ENCODE data around the gene PIP4K2A.

The PIP4K2A gene

DNA sequence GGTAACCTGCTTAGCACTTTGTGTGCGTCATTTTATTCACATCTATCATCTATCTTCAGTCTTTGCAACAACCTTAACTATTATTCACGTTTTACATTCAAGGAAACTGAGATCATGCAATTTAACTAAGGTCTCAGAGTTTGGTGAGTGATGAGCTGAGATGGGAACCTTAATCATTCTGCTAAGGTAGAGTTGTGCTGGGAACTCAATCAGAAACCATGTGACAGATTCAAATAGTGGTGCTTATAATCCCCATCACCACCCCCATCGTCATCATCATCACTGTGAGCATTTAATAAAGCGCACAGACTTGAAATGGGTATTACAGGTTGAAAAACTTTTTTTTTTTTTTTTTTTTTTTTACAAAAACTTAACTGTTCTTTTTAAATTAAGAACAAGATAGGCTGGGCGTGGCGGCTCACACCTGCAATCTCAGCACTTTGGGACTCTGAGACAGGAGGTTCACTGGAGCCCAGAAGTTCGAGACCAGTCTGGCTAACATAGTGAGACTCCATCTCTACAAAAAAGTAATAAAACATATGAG lies 160.9 kb downstream of the PIP4K2A start (continued):
- TF ChIP-seq PPARA (CRISPR knock-in tag; IDR thresholded peaks at IDR 0.05; ENCODE audit: borderline replicate concordance) (no peak), ZFP30 (CRISPR knock-in tag; IDR thresholded peaks at IDR 0.05) (no peak)

DNA sequence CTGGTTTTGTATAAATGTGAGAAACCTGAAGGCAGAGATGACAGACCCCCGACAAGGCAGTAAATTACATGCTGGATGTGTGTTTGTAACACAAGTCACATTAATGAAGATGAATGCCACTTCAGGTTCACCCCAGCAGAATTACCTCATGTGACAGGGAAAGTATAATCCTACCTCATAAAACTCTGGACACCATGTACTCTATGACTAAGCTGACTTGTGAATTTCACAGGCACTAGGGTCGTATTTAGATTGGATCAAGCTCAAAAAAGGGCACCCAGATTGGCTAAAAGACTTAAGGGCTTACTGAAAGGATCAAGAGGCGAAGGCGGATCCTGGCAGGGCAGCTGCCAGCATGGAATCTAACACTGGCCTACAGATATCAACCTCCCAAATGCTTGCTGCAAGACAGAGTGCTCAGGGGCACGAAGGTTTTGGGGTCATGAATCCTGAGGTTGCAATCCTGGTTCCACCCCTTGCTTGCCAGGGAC lies 161.4 kb downstream of the PIP4K2A start:
- ATAC-seq: no peak
- TF ChIP-seq SNAI2 (CRISPR knock-in tag; IDR thresholded peaks at IDR 0.05): no peak
- TF ChIP-seq, protein P1, sequence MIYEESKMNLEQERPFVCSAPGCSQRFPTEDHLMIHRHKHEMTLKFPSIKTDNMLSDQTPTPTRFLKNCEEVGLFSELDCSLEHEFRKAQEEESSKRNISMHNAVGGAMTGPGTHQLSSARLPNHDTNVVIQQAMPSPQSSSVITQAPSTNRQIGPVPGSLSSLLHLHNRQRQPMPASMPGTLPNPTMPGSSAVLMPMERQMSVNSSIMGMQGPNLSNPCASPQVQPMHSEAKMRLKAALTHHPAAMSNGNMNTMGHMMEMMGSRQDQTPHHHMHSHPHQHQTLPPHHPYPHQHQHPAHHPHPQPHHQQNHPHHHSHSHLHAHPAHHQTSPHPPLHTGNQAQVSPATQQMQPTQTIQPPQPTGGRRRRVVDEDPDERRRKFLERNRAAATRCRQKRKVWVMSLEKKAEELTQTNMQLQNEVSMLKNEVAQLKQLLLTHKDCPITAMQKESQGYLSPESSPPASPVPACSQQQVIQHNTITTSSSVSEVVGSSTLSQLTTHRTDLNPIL (CRISPR knock-in tag; IDR thresholded peaks at IDR 0.05; ENCODE audit: low read depth): no peak
- TF ChIP-seq GLIS3 (CRISPR knock-in tag; IDR thresholded peaks at IDR 0.05): no peak
- TF ChIP-seq CSDC2 (CRISPR knock-in tag; IDR thresholded peaks at IDR 0.05): no peak
- no peak for TF ChIP-seq TCF4 (CRISPR knock-in tag; IDR thresholded peaks at IDR 0.05; ENCODE audit: borderline replicate concordance)

DNA sequence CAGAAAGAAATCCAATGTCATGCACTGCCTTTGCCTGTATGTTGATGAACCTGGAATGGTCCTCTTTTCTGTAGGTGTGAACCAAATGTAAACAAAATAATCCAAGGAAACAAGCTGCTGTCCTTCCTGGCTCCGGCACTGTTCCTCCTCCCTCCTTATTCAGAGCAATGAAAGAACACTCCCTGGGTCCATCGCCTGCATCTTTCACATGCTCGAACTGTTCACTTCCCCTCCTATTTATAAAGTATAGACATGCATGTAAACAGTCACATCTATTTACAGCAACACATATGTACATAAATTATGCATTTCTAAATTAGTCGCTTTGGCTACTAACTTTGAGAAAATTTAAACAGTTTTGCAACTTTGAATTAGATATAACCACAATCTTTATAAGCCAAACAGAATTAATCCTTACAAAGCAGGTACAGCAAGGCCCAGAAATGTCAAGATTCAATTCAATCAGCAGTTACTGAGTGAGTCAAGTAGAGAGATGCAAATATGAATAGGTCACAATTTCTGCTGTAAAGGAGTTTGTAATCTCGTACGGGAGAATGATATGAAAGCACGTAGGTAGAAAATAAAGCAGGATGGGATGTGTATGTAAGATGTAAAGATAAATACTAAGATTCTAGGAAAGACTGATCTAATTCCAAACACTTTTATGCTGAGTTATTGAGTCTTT lies 162.6 kb downstream of the PIP4K2A start:
- ATAC-seq: no peak
- TF ChIP-seq ESRRG (CRISPR knock-in tag; IDR thresholded peaks at IDR 0.05) (no peak), ZFP30 (CRISPR knock-in tag; IDR thresholded peaks at IDR 0.05) (no peak), ZNF70 (CRISPR knock-in tag; IDR thresholded peaks at IDR 0.05) (no peak), CSDC2 (CRISPR knock-in tag; IDR thresholded peaks at IDR 0.05) (no peak), ZNF8 (CRISPR knock-in tag; IDR thresholded peaks at IDR 0.05) (no peak), ARNTL (CRISPR knock-in tag; IDR thresholded peaks at IDR 0.05; ENCODE audit: borderline replicate concordance, low read depth) (no peak), GLIS3 (CRISPR knock-in tag; IDR thresholded peaks at IDR 0.05) (no peak), PPARA (CRISPR knock-in tag; IDR thresholded peaks at IDR 0.05; ENCODE audit: borderline replicate concordance) (no peak), TCF4 (CRISPR knock-in tag; IDR thresholded peaks at IDR 0.05; ENCODE audit: borderline replicate concordance) (no peak), BACH2 (CRISPR knock-in tag; IDR thresholded peaks at IDR 0.05; ENCODE audit: borderline replicate concordance) (no peak), TOX (CRISPR knock-in tag; IDR thresholded peaks at IDR 0.05; ENCODE audit: borderline replicate concordance) (no peak)
- TF ChIP-seq, protein P2, sequence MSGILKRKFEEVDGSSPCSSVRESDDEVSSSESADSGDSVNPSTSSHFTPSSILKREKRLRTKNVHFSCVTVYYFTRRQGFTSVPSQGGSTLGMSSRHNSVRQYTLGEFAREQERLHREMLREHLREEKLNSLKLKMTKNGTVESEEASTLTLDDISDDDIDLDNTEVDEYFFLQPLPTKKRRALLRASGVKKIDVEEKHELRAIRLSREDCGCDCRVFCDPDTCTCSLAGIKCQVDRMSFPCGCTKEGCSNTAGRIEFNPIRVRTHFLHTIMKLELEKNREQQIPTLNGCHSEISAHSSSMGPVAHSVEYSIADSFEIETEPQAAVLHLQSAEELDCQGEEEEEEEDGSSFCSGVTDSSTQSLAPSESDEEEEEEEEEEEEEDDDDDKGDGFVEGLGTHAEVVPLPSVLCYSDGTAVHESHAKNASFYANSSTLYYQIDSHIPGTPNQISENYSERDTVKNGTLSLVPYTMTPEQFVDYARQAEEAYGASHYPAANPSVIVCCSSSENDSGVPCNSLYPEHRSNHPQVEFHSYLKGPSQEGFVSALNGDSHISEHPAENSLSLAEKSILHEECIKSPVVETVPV (CRISPR knock-in tag; IDR thresholded peaks at IDR 0.05): no peak
- TF ChIP-seq, protein P3, sequence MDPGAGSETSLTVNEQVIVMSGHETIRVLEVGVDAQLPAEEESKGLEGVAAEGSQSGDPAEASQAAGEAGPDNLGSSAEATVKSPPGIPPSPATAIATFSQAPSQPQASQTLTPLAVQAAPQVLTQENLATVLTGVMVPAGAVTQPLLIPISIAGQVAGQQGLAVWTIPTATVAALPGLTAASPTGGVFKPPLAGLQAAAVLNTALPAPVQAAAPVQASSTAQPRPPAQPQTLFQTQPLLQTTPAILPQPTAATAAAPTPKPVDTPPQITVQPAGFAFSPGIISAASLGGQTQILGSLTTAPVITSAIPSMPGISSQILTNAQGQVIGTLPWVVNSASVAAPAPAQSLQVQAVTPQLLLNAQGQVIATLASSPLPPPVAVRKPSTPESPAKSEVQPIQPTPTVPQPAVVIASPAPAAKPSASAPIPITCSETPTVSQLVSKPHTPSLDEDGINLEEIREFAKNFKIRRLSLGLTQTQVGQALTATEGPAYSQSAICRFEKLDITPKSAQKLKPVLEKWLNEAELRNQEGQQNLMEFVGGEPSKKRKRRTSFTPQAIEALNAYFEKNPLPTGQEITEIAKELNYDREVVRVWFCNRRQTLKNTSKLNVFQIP (CRISPR knock-in tag; IDR thresholded peaks at IDR 0.05; ENCODE audit: borderline replicate concordance, low read depth): no peak
- TF ChIP-seq, protein P4, sequence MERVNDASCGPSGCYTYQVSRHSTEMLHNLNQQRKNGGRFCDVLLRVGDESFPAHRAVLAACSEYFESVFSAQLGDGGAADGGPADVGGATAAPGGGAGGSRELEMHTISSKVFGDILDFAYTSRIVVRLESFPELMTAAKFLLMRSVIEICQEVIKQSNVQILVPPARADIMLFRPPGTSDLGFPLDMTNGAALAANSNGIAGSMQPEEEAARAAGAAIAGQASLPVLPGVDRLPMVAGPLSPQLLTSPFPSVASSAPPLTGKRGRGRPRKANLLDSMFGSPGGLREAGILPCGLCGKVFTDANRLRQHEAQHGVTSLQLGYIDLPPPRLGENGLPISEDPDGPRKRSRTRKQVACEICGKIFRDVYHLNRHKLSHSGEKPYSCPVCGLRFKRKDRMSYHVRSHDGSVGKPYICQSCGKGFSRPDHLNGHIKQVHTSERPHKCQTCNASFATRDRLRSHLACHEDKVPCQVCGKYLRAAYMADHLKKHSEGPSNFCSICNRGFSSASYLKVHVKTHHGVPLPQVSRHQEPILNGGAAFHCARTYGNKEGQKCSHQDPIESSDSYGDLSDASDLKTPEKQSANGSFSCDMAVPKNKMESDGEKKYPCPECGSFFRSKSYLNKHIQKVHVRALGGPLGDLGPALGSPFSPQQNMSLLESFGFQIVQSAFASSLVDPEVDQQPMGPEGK (CRISPR knock-in tag; IDR thresholded peaks at IDR 0.05; ENCODE audit: borderline replicate concordance): no peak

DNA sequence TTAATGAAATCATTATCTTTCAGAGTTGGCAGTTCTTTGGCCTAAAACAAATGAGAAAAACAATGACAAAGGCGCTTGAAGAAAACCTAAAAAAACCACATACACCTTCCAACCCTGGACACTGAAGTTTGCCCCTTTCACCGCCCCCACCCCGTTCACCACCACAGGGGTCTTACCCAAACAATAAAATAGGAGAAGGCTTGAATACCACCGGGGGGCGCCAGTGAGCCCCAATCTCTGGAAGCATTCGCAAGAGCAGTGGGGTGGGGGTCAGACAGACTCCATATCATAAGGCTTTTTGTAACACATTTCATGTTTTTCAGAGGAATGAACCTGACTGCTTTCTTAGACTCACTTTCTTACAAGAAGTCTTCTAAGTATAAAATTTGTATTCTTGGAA lies 163.6 kb downstream of the PIP4K2A start:
- TF ChIP-seq ZNF70 (CRISPR knock-in tag; IDR thresholded peaks at IDR 0.05) (no peak), RARB (CRISPR knock-in tag; IDR thresholded peaks at IDR 0.05) (no peak), ZNF565 (CRISPR knock-in tag; conservative IDR thresholded peaks at IDR 0.05; ENCODE audit: low read depth) (no peak), ZFP30 (CRISPR knock-in tag; IDR thresholded peaks at IDR 0.05) (no peak), ISL1 (CRISPR knock-in tag; IDR thresholded peaks at IDR 0.05) (no peak), SNAI2 (CRISPR knock-in tag; IDR thresholded peaks at IDR 0.05) (no peak), OSR1 (CRISPR knock-in tag; IDR thresholded peaks at IDR 0.05) (no peak), GLIS3 (CRISPR knock-in tag; IDR thresholded peaks at IDR 0.05) (no peak)
- TF ChIP-seq, protein P2 (CRISPR knock-in tag; IDR thresholded peaks at IDR 0.05): no peak
- TF ChIP-seq, protein P4 (CRISPR knock-in tag; IDR thresholded peaks at IDR 0.05; ENCODE audit: borderline replicate concordance): no peak
- peak; percentile 63; the same call in 1 of the 3 replicates for ATAC-seq

Data from SK-N-SH treated with all-trans-retinoic acid at 6 μM for 48 hours (cell line).